Measurements from ENCODE around the gene CDK7.

The CDK7 gene

DNA sequence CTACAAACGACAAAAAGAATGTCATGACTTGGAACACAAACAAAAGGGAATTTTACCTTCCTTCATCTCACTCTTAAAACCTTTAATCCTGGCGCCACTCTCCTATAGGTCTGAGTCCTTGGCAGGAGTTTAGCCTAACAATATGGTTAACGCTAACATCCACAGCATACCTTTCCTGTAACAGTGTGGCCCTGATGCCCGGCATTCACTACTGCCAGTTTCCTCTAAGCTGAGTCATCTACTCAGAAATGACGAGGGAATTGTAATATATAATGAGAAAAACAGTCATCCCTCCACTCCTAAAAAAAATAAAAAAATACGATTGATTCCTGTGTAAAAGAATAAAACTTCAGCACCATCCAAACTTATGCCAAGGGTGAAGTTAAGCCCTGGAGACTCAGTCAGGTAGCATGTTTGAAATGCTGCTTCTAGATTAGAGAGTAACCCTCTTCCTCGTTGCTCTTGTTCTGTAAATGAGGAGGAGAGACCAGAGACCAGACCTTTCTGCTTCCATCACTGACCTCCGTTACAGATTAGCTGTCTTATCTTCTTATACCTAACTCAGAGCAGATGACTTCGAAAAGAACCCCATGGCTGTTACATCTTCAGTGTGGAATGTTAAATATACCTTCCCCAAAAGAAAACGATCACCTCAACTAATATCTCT lies 60.5 kb downstream of the CDK7 start:
- no peak overlapping the region for H3K27ac ChIP-seq
- no peak for TF ChIP-seq ZFX (IDR thresholded peaks at IDR 0.05; ENCODE audit: borderline replicate concordance)
- TF ChIP-seq, protein P1, sequence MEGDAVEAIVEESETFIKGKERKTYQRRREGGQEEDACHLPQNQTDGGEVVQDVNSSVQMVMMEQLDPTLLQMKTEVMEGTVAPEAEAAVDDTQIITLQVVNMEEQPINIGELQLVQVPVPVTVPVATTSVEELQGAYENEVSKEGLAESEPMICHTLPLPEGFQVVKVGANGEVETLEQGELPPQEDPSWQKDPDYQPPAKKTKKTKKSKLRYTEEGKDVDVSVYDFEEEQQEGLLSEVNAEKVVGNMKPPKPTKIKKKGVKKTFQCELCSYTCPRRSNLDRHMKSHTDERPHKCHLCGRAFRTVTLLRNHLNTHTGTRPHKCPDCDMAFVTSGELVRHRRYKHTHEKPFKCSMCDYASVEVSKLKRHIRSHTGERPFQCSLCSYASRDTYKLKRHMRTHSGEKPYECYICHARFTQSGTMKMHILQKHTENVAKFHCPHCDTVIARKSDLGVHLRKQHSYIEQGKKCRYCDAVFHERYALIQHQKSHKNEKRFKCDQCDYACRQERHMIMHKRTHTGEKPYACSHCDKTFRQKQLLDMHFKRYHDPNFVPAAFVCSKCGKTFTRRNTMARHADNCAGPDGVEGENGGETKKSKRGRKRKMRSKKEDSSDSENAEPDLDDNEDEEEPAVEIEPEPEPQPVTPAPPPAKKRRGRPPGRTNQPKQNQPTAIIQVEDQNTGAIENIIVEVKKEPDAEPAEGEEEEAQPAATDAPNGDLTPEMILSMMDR (IDR thresholded peaks at IDR 0.05) = no peak

DNA sequence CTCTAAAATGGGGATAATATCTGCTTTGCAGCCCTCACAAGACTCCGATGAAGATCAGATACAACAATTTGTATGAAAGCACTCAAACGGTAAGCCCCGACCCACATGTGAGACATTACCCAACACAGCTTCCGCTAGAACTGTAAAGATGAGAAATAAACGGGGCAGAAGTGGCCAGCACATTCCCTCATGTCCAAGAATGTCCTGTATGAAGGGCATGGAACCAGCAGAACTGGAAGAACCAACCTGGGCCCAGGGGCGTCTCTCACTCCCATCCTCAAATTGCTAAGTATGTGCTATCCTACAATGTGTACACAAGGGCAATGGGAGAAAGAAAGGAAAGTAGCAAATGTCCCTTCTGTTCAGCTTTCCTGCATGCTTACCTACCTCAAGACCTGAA lies 64.9 kb downstream of the CDK7 start:
- TF ChIP-seq, protein P1 (IDR thresholded peaks at IDR 0.05) = no peak
- TF ChIP-seq ZFX (IDR thresholded peaks at IDR 0.05; ENCODE audit: borderline replicate concordance) = no peak
- no peak overlapping the region for H3K27ac ChIP-seq

DNA sequence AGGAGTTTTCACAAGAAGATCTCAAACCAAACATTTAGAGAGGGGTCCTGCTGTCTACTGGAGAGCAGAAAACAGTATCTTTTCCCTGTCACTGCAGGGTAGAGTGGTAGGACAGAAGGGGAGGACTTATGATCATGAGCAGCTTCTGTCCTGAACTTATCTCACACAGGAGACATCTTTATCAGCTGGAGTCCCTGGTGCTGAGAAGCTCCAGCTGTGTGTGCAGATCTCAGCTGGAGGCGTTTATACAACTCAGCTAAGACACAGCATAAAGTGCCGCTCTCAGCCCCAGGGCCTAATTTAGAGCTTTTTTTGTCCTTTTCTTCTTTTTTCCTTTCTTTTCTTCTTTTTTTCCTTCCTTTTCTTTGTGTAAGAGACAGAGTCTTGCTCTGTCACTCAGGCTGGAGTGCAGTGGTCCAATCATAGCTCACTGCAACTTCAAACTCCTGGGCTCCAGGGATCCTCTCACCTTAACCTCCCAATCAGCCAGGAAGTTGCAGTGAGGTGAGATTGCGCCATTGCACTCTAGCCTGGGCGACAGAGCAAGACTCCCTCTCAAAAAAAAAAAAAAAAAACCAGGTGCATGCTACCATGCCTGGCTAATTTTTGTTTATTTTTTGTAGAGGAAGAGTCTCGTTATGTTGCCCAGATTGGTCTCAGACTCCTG lies 66.0 kb downstream of the CDK7 start:
- TF ChIP-seq ZFX (IDR thresholded peaks at IDR 0.05; ENCODE audit: borderline replicate concordance) = no peak
- TF ChIP-seq, protein P1 (IDR thresholded peaks at IDR 0.05) = no peak
- no peak overlapping the region for H3K27ac ChIP-seq

DNA sequence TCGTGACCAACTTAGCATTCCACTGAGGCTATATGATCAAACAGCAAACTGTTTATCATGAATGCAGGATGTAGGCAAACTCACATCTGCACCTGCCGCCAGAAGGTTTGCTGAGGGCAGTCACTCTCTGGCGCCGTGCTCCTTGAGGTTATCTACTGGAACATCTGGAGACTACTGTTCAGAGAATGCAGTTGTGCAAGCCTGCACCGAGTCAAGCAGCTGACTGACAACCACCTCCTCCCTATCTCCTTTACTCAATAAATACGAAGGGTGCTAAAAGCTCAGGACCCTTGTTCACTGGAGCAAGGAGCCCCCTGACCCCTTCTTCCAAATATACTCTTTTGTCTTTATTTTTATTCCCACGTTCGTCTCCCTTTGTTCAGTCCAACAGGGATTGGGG lies 70.8 kb downstream of the CDK7 start:
- TF ChIP-seq ZFX (IDR thresholded peaks at IDR 0.05; ENCODE audit: borderline replicate concordance) = no peak
- TF ChIP-seq, protein P1 (IDR thresholded peaks at IDR 0.05) = no peak
- no peak overlapping the region for H3K27ac ChIP-seq

- no peak overlapping the region for H3K27ac ChIP-seq
- no peak for TF ChIP-seq ZFX (IDR thresholded peaks at IDR 0.05; ENCODE audit: borderline replicate concordance)
- TF ChIP-seq, protein P1 (IDR thresholded peaks at IDR 0.05) = no peak
These were observed 73.4 kb downstream of the CDK7 start for GRCh38 chr5:69308046-69308553.

- no peak overlapping the region for H3K27ac ChIP-seq
- no peak for TF ChIP-seq ZFX (IDR thresholded peaks at IDR 0.05; ENCODE audit: borderline replicate concordance)
- TF ChIP-seq, protein P1 (IDR thresholded peaks at IDR 0.05) = no peak
These were observed 74.7 kb downstream of the CDK7 start for GRCh38 chr5:69309380-69309779.
